ENCODE results near the gene TNFSF12.

GRCh38 chr17:7511108-7511507 is 37.8 kb upstream of the TNFSF12 start:
- TF ChIP-seq POLR2AphosphoS5 (IDR thresholded peaks at IDR 0.05), result no peak
- TF ChIP-seq EP300 (IDR thresholded peaks at IDR 0.05; ENCODE audit: low read depth), result no peak
- TF ChIP-seq CTCF (IDR thresholded peaks at IDR 0.05), result no peak

Measured in transverse colon (tissue), 4 donors.